GM10266 (cell line): Measurements from ENCODE around the gene ANO10.

ENCODE experiments used
- DNase-seq: peaks from one replicate; pipeline ENCODE4 v3.0.0; 2012; ENCODE audit errors: extremely low spot score
- TF ChIP-seq, protein P1 (sequence below): IDR thresholded peaks from 2 replicates; pipeline ENCODE4 v1.5.1; 2012; ENCODE audit warnings: mild to moderate bottlenecking, low read depth; ENCODE audit not compliant: control insufficient read depth, insufficient read depth; ENCODE audit errors: missing control alignments

ANO10 gene

DNA sequence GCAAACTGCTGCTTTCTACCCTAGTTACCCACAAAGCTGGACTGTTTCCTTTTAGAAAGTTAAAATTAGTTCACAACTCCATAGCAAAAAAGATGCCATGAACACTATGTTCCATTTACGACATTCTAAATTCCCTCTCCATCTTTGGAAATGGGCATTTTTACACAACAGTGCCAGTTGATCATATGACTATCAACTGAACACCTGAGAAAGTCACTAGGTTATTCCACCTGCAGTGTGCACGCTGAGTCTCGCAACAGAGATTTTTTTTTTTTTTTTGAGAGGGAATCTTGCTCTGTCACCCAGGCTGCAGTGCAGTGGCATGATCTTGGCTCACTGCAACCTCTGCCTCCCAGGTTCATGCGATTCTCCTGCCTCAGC is 215.2 kb downstream of the ANO10 start:
- TF ChIP-seq, protein P1, sequence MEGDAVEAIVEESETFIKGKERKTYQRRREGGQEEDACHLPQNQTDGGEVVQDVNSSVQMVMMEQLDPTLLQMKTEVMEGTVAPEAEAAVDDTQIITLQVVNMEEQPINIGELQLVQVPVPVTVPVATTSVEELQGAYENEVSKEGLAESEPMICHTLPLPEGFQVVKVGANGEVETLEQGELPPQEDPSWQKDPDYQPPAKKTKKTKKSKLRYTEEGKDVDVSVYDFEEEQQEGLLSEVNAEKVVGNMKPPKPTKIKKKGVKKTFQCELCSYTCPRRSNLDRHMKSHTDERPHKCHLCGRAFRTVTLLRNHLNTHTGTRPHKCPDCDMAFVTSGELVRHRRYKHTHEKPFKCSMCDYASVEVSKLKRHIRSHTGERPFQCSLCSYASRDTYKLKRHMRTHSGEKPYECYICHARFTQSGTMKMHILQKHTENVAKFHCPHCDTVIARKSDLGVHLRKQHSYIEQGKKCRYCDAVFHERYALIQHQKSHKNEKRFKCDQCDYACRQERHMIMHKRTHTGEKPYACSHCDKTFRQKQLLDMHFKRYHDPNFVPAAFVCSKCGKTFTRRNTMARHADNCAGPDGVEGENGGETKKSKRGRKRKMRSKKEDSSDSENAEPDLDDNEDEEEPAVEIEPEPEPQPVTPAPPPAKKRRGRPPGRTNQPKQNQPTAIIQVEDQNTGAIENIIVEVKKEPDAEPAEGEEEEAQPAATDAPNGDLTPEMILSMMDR, result no peak

DNA sequence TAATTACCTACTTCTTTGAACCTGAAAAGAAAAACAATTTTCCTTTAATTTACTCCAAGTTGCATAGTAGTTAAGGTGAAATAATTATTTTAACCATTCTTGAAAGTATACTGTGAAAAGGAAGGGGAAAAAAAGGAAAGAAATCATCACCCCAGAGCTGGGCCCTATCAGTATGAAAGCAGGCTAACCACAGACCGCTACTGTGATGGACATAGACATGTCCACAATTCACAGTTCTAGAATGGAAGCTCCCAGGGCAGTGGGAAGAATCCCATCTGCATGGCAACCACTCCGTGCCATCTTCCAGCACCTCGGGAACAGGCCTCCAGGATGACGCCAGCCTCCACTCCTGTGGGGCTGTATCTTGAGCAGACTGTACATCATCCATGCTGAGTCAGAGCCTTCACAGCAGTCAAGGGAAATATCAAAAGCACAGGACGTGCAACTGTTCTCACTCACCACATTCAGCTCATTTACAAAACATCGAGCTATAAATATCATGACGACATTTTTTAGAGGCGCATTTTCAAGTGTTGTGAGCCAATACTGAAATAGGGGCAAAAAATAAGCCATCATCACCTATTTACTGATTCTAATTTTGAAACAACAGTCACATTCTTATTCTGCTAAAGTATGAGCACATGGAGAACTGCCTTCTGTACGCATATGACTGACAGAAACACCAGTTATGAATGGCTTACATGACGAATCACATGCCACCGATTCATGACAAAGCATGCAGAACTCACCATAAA is 215.7 kb downstream of the ANO10 start:
- TF ChIP-seq, protein P1, result no peak
- DNase-seq, result no peak

More for the DNA sequence above, 215.2 kb downstream of the ANO10 start:
- no peak for DNase-seq

DNA sequence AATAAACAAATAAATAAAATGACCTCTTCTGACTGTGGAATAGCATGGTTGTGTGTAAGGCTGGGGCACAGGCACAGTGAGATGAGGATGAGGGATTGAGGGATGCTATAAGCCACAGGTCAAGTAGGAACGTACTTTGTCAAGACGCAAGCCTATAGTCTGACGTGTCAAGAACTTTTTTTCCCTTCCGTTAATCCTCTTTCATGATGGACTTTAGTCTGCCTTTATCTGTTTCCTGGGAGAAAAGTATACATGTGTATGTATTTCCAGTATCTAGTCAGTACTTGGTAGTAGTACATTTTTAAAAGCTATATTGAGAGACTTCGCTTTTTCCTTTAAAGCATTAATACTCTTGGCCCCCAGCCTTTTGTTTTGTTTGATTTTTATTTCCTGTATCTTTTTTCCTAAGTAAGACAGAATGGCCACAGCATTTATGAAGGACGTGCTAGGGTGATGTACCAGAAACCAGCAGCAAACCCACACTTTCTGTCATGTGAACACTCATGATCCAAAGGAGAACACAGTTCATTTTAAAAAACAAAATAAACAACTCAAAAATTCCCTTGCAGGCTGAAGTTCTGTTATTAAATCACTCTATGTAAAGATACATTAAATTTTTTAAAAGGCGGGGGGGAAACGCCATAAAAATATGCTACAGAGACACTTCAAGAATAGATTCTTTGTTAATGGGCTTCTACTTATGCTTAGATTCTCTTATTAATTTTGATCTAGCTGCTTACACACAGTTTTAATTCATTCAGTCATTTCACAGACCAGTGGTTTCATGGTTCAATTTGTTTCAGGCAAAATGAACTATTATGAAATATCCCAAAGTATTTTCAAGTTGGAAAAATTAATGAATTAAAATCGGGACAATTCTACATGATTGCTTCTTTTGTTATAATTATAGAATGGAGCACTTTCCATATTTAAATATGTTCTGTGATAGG is 220.8 kb downstream of the ANO10 start:
- TF ChIP-seq, protein P1, result no peak
- no peak for DNase-seq

DNA sequence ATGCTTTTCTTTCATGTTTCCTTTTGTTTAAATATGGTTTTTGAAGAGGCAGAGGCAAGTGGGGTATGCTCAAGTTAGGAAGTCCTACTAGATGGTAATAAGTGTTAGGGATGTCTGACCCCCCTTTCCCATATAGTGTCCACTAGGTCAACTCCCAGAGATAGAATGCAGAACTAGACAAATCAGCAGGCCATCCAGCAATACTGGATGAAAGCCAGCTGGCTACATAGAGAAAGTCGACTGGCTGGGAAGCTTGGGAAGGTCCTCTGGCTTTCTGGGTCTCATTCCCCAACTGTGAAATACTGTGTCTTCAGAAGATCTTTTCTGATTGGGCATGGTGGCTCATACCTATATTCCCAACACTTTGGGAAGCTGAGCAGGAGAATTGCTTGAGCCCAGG is 221.6 kb downstream of the ANO10 start:
- TF ChIP-seq, protein P1, result no peak
- DNase-seq, result no peak

DNA sequence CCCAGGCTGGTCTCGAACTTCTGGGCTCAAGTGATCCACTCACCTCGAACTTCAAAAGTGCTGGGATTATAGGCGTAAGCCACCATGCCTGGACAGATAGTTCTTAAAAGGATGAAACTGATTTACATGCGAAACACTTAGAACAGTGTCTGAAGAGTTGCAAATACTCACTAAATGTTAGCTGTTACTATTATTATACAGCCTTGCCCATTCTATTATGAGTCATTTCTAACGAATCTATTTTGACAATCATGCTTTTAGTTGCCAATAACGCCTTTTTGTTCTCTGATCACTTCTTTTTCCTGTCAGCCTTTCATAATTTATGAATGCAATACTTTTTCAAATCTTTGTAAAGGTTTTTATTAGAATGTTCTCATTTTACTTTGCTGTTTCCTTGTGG is 222.8 kb downstream of the ANO10 start:
- DNase-seq, result no peak
- TF ChIP-seq, protein P1, result no peak

DNA sequence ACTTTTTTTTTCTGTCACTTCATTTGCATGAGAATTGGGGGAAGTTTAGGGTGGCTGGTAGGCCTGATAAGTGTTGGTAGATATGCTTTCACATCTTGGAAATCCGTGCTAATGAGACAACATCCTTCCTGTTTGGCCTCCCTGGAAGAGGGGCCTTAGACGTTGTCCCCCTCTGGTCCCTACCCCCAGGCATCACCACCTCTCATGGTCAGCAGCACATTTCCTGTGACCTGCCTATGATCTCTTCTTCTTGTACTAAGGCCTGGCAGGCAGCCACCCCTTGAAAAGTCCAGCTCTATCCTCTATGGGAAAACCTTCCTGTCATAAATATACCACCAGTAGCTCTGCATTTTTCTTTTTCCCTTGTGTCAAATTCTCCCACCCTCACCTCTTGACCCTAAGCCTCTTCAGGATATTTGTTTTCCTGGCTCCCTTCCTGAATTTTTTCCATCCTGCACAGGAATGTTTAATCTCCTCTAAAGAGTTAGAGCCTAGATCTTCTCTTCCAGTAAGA is 227.7 kb downstream of the ANO10 start:
- no peak for DNase-seq

More for the DNA sequence above, 227.7 kb downstream of the ANO10 start:
- TF ChIP-seq, protein P1, result no peak
